ENCODE results near the gene CAMLG. TPM values are rescaled to one million over a fixed set of nuclear protein-coding genes. Genes with fewer than 3 reads are reported as not detected.

The CAMLG gene
- total RNA-seq, 1 donor from 2014 or later: 27.0 TPM

DNA sequence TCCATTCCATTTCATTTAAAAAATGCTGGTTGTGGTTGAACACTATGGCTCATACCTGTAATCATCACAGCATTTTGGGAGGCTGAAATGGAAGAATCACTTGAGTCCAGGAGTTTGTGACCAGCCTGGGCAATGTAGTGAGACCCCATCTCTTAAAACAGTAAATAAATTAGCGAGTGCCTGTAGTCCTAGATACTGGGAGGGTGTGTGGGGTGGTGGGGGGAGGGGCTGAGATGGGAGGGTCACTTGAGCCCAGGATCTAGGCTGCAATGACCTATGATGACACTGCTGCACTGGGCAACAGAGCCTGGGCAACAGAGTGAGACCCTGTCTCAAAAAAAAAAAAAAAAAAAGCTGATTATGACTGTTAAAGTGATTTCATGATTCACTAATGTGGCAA is 49.3 kb downstream of the CAMLG start:
- intact Hi-C loops (cut with DNase I): no loop called here
- ATAC-seq: no peak

DNA sequence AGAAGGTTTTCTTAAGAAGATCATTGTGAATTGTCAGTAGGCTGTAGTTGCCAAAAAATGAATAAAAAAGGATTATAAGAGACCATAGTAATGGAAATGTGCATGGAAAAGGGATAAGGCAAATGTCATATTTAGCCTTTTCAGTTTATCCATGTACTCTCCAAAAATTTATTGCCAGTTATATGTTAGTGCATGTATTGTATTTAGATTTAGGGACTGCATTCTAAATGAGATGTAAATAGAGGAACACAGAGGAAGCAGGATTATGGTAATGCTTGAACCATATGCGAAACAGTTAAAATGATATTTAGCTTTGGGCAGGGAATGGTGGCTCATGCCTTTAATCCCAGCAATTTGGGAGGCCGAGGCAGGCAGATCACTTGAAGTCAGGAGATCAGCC is 53.2 kb downstream of the CAMLG start:
- Histone ChIP-seq H3K27ac (no peak overlapping the region), H3K9me3 (no peaks in the 10 kb centered on the region), H3K27me3 (no peaks in the 10 kb centered on the region), H3K4me3 (no peak overlapping the region), H3K36me3 (peaks cover 97% of the 10 kb centered on the region), H3K4me1 (no peaks in the 10 kb centered on the region)
- no peak for ATAC-seq
- no peak for DNase-seq
- intact Hi-C loops (cut with DNase I): loop anchor here (10.0 kb wide), 1 partner anchor 107 kb away; no protein-coding TSS in a partner anchor
- TF ChIP-seq, protein P1, sequence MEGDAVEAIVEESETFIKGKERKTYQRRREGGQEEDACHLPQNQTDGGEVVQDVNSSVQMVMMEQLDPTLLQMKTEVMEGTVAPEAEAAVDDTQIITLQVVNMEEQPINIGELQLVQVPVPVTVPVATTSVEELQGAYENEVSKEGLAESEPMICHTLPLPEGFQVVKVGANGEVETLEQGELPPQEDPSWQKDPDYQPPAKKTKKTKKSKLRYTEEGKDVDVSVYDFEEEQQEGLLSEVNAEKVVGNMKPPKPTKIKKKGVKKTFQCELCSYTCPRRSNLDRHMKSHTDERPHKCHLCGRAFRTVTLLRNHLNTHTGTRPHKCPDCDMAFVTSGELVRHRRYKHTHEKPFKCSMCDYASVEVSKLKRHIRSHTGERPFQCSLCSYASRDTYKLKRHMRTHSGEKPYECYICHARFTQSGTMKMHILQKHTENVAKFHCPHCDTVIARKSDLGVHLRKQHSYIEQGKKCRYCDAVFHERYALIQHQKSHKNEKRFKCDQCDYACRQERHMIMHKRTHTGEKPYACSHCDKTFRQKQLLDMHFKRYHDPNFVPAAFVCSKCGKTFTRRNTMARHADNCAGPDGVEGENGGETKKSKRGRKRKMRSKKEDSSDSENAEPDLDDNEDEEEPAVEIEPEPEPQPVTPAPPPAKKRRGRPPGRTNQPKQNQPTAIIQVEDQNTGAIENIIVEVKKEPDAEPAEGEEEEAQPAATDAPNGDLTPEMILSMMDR (IDR thresholded peaks at IDR 0.05): no peak

More for the DNA sequence above, 49.3 kb downstream of the CAMLG start:
- TF ChIP-seq, protein P1 (IDR thresholded peaks at IDR 0.05): no peak
- Histone ChIP-seq H3K4me1 (no peaks in the 10 kb centered on the region), H3K4me3 (no peak overlapping the region), H3K27ac (no peak overlapping the region), H3K9me3 (no peaks in the 10 kb centered on the region), H3K27me3 (no peaks in the 10 kb centered on the region), H3K36me3 (peaks cover 97% of the 10 kb centered on the region)
- no peak for DNase-seq

DNA sequence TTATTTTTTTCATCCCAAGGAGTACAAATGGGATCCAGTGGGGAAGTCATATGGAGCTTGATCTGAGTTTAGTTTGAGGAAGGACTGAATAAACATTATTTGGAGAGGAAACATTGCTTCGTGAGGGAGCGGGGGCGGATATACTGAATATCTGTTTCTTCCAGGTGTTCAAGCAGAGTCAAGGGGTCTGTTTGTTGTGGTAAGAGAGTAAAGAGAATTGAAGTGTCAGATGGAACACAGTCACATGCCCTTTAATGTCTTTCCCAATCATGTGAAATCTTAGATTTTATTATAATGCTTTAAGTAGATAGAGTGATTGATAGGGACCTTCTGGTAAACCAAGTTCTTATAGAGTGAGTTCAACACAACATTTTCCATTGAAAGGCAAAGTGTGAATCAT is 53.9 kb downstream of the CAMLG start:
- intact Hi-C loops (cut with DNase I): loop anchor here (10.0 kb wide), 1 partner anchor 107 kb away; no protein-coding TSS in a partner anchor

DNA sequence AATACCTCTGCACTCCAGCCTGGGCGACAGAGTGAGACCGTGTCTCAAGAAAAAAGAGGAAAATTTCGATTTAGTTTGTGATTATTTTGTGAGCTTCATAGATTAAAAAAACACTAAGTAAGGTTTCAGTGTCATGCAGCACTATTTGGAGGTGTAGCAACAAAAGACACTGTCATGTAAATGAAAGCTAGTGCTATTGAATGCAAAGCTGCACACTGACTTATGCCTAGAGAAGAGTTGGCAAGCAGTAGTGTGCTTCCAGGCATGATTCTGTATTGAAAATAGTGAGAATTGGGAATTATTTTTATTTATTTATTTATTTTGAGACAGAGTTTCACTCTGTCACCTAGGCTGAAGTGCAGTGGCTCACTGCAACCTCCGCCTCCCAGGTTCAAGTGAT is 54.8 kb downstream of the CAMLG start:
- ATAC-seq (no peak), DNase-seq (no peak)
- Histone ChIP-seq H3K36me3 (peaks cover 97% of the 10 kb centered on the region), H3K4me3 (no peak overlapping the region), H3K27ac (no peak overlapping the region), H3K27me3 (no peaks in the 10 kb centered on the region), H3K4me1 (no peaks in the 10 kb centered on the region), H3K9me3 (no peaks in the 10 kb centered on the region)
- intact Hi-C loops (cut with DNase I): loop anchor here (10.0 kb wide), 1 partner anchor 108 kb away; no protein-coding TSS in a partner anchor
- TF ChIP-seq, protein P1 (IDR thresholded peaks at IDR 0.05): no peak

More for the DNA sequence above, 53.9 kb downstream of the CAMLG start:
- TF ChIP-seq, protein P1 (IDR thresholded peaks at IDR 0.05): no peak
- DNase-seq (no peak), ATAC-seq (no peak)
- Histone ChIP-seq H3K27ac (no peak overlapping the region), H3K36me3 (peaks cover 97% of the 10 kb centered on the region), H3K9me3 (no peaks in the 10 kb centered on the region), H3K4me1 (no peaks in the 10 kb centered on the region), H3K4me3 (no peak overlapping the region), H3K27me3 (no peaks in the 10 kb centered on the region)

DNA sequence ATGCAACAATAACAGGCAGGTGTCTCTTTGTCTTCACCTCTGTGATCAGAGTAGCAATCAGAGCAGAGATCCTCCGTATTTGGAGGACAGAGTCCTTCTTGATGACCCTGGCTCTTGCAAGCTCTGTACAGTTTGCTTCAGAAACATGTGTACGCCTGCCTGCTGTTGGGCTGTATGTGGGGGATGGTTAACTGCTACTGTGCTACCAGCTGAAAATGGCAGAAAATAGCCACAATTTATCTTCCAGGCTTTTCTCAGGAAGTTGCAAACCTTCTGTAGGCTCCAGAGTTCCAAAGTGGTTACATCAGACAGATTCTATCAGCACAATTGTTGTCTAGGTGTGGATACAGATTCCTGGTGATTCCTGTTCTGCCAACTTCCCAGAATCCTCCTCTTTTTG is 55.7 kb downstream of the CAMLG start:
- intact Hi-C loops (cut with DNase I): loop anchor here (10.0 kb wide), 1 partner anchor 109 kb away; no protein-coding TSS in a partner anchor
- peaks cover 93% of the 10 kb centered on the region for H3K36me3 ChIP-seq
- TF ChIP-seq, protein P1 (IDR thresholded peaks at IDR 0.05): no peak

DNA sequence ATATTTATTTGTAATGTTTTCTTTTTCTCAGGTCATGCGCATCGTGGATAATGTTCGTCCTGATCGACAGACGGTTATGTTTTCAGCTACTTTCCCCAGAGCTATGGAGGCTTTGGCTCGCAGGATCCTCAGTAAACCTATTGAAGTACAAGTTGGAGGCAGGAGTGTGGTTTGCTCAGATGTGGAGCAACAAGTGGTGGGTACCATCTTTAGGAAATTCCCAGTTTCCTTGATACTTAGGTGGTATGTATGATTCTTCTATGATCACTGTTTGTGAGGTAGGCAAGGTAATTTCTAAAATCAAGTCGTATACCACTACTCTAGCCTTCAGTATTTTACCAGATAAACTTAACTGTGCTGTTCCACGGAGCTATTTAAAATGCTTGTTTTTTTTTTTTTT is 56.5 kb downstream of the CAMLG start:
- H3K27me3 ChIP-seq: no peaks in the 10 kb centered on the region
- H3K27ac ChIP-seq: no peak overlapping the region
- no peak for ATAC-seq
- TF ChIP-seq, protein P1 (IDR thresholded peaks at IDR 0.05): no peak
- peaks cover 92% of the 10 kb centered on the region for H3K36me3 ChIP-seq
- H3K9me3 ChIP-seq: no peaks in the 10 kb centered on the region
- H3K4me1 ChIP-seq: no peaks in the 10 kb centered on the region
- intact Hi-C loops (cut with DNase I): loop anchor here (10.0 kb wide), 1 partner anchor 110 kb away; no protein-coding TSS in a partner anchor
- no peak for DNase-seq
- H3K4me3 ChIP-seq: no peak overlapping the region

More for the DNA sequence above, 55.7 kb downstream of the CAMLG start:
- Histone ChIP-seq H3K9me3 (no peaks in the 10 kb centered on the region), H3K4me3 (no peak overlapping the region), H3K27me3 (no peaks in the 10 kb centered on the region), H3K27ac (no peak overlapping the region), H3K4me1 (no peaks in the 10 kb centered on the region)
- ATAC-seq (no peak), DNase-seq (no peak)
